Neural cell (in vitro differentiated cells): ENCODE measurements around the gene MCMBP. TPM values are rescaled to one million over a fixed set of nuclear protein-coding genes. Genes with fewer than 3 reads are reported as not detected.

Experiments
- H2AFZ ChIP-seq: fragments of 200-600, 300-800 bp; sonication (generic), shearing (Covaris generic); 2 replicates; pipeline ENCODE4 v1.6.0; 2014; ENCODE audit warnings: low read depth, mild to moderate bottlenecking, antibody characterized with exemption, low read length, moderate library complexity
- H3F3A ChIP-seq: fragments of 200-600 bp; shearing (Covaris generic); 2 replicates; pipeline ENCODE4 v1.6.1; 2016; ENCODE audit warnings: mild to moderate bottlenecking, moderate library complexity, mixed read lengths, antibody characterized with exemption, low read length; ENCODE audit not compliant: insufficient read depth, poor library complexity, severe bottlenecking
- H3K27ac ChIP-seq: fragments of 200-600, 300-800 bp; sonication (generic), shearing (Covaris generic); 2 replicates; pipeline ENCODE4 v1.5.1; 2014; ENCODE audit warnings: mild to moderate bottlenecking, low read length, moderate library complexity
- H3K27me3 ChIP-seq: fragments of 300-800, 200-600 bp; sonication (generic), shearing (Covaris generic); 2 replicates; pipeline ENCODE4 v1.6.0; 2014; ENCODE audit warnings: mild to moderate bottlenecking, low read depth, low read length, moderate library complexity; ENCODE audit not compliant: insufficient read depth
- H3K36me3 ChIP-seq: fragments of 300-800, 200-600 bp; sonication (generic), shearing (Covaris generic); 2 replicates; pipeline ENCODE4 v1.5.1; 2014; ENCODE audit warnings: mild to moderate bottlenecking, antibody characterized with exemption, low read length, moderate library complexity; ENCODE audit not compliant: insufficient read depth
- H3K4me2 ChIP-seq: fragments of 300-800, 200-600 bp; sonication (generic), shearing (Covaris generic); 2 replicates; pipeline ENCODE4 v1.6.0; 2014; ENCODE audit warnings: mild to moderate bottlenecking, low read length
- H3K4me3 ChIP-seq: fragments of 300-800, 200-600 bp; sonication (generic), shearing (Covaris generic); 2 replicates; pipeline ENCODE4 v1.5.1; 2014; ENCODE audit warnings: mild to moderate bottlenecking, low read length, moderate library complexity
- H3K79me2 ChIP-seq: fragments of 200-600 bp; shearing (Covaris generic); replicated peaks from 2 replicates; pipeline ENCODE4 v1.6.0; 2014; ENCODE audit warnings: mild to moderate bottlenecking, low read length, moderate library complexity; ENCODE audit not compliant: insufficient read depth
- H3K9ac ChIP-seq: fragments of 300-800, 200-600 bp; sonication (generic), shearing (Covaris generic); 2 replicates; pipeline ENCODE4 v1.6.1; 2016; ENCODE audit warnings: mild to moderate bottlenecking, low read length, mixed read lengths
- H3K9me2 ChIP-seq: fragments of 200-600 bp; shearing (Covaris generic); 2 replicates; pipeline ENCODE4 v1.6.1; 2016; ENCODE audit warnings: mild to moderate bottlenecking, low read length, mixed read lengths; ENCODE audit not compliant: insufficient read depth
- H3K9me3 ChIP-seq: fragments of 200-600, 300-800 bp; sonication (generic), shearing (Covaris generic); 2 replicates; pipeline ENCODE4 v1.6.1; 2016; ENCODE audit warnings: mild to moderate bottlenecking, mixed run types, low read length, moderate library complexity, mixed read lengths
- H4K20me1 ChIP-seq: fragments of 200-600 bp; shearing (Covaris generic); 2 replicates; pipeline ENCODE4 v1.6.1; 2016; ENCODE audit warnings: mild to moderate bottlenecking, mixed run types; ENCODE audit not compliant: insufficient read depth
- CTCF ChIP-seq: fragments of 450-650 bp; IDR thresholded peaks from 2 replicates; pipeline ENCODE4 v1.5.1; 2014; ENCODE audit warnings: antibody characterized with exemption, mild to moderate bottlenecking, moderate library complexity; ENCODE audit not compliant: poor library complexity, severe bottlenecking
- EP300 ChIP-seq: fragments of 450-650 bp; conservative IDR thresholded peaks from 2 replicates; pipeline ENCODE4 v1.6.1; 2014; ENCODE audit warnings: antibody characterized with exemption, mild to moderate bottlenecking, moderate library complexity; ENCODE audit not compliant: poor library complexity, severe bottlenecking
- EZH2 ChIP-seq: fragments of 200-600, 300-800 bp; shearing (Covaris generic), sonication (generic); IDR thresholded peaks from 2 replicates; pipeline ENCODE4 v1.6.1; 2014; ENCODE audit warnings: antibody characterized with exemption, low read length, borderline replicate concordance, mild to moderate bottlenecking; ENCODE audit not compliant: insufficient read depth, poor library complexity, severe bottlenecking
- MXI1 ChIP-seq: fragments of 450-650 bp; conservative IDR thresholded peaks from 2 replicates; pipeline ENCODE4 v1.6.1; 2014; ENCODE audit warnings: antibody characterized with exemption, mild to moderate bottlenecking; ENCODE audit not compliant: poor library complexity, severe bottlenecking
- POLR2AphosphoS5 ChIP-seq: IDR thresholded peaks from 2 replicates; pipeline ENCODE4 v1.6.1; 2012
- RAD21 ChIP-seq: fragments of 450-650 bp; conservative IDR thresholded peaks from 2 replicates; pipeline ENCODE4 v1.6.1; 2014; ENCODE audit warnings: antibody characterized with exemption, mild to moderate bottlenecking, moderate library complexity
- REST ChIP-seq: IDR thresholded peaks from 2 replicates; pipeline ENCODE4 v1.6.1; 2012; ENCODE audit warnings: borderline replicate concordance
- SMC3 ChIP-seq: fragments of 450-650 bp; conservative IDR thresholded peaks from 2 replicates; pipeline ENCODE4 v1.6.1; 2014; ENCODE audit warnings: antibody characterized with exemption, mild to moderate bottlenecking, moderate library complexity; ENCODE audit not compliant: poor library complexity
- TAF1 ChIP-seq: IDR thresholded peaks from 2 replicates; pipeline ENCODE4 v1.6.1; 2012; ENCODE audit warnings: low read depth
- polyA plus RNA-seq: library from polyadenylated mRNA; depleted of rRNA; stranded (reverse); fragments of >200 nt; gene quantifications from 2 replicates; pipeline ENCODE4 v1.2.3, GENCODE V29; 2014

Gene MCMBP
- polyA plus RNA-seq, 1 donor from 2014 or later = 58.0 TPM

GRCh38 chr10:119786117-119786769, 86.4 kb downstream of the MCMBP start:
- Histone ChIP-seq H3K9me2 (no peaks in the 10 kb centered on the region), H3K4me2 (no peak overlapping the region), H3F3A (no peaks in the 10 kb centered on the region), H3K4me3 (no peak overlapping the region), H3K27me3 (no peaks in the 10 kb centered on the region), H3K27ac (no peak overlapping the region), H3K79me2 (no peaks in the 10 kb centered on the region), H3K9ac (no peak overlapping the region), H2AFZ (no peak overlapping the region), H3K36me3 (no peaks in the 10 kb centered on the region), H3K9me3 (no peaks in the 10 kb centered on the region), H4K20me1 (no peaks in the 10 kb centered on the region)
- no peak for TF ChIP-seq EP300
- TF ChIP-seq CTCF = no peak
- TF ChIP-seq REST = no peak
- no peak for TF ChIP-seq TAF1
- no peak for TF ChIP-seq POLR2AphosphoS5
- TF ChIP-seq EZH2 = no peak
- no peak for TF ChIP-seq MXI1
- TF ChIP-seq RAD21 = no peak
- no peak for TF ChIP-seq SMC3

GRCh38 chr10:119784340-119785067, 88.1 kb downstream of the MCMBP start:
- no peaks in the 10 kb centered on the region for H3K36me3 ChIP-seq
- no peaks in the 10 kb centered on the region for H3F3A ChIP-seq
- no peaks in the 10 kb centered on the region for H4K20me1 ChIP-seq
- H3K27me3 ChIP-seq = no peaks in the 10 kb centered on the region
- TF ChIP-seq TAF1 (no peak), POLR2AphosphoS5 (no peak), EZH2 (no peak), RAD21 (no peak), REST (no peak), MXI1 (no peak), EP300 (no peak), CTCF (no peak), SMC3 (no peak)
- H3K4me2 ChIP-seq = no peak overlapping the region
- no peak overlapping the region for H2AFZ ChIP-seq
- H3K27ac ChIP-seq = no peak overlapping the region
- H3K9ac ChIP-seq = no peak overlapping the region
- no peaks in the 10 kb centered on the region for H3K9me3 ChIP-seq
- no peaks in the 10 kb centered on the region for H3K9me2 ChIP-seq
- H3K4me3 ChIP-seq = no peak overlapping the region
- no peaks in the 10 kb centered on the region for H3K79me2 ChIP-seq
